RWPE2 (cell line): ENCODE measurements around the gene SLC41A3.

Experiments
- ATAC-seq: fragments of 200-7000 bp; cut with Tn5 transposase; 3 replicates; pipeline ENCODE4 v1.9.1; 2021; ENCODE audit warnings: low read depth
- DNase-seq: peaks from one replicate; pipeline ENCODE4 v3.0.0-alpha.2; 2020; ENCODE audit warnings: low spot score
- H3K27ac ChIP-seq: fragments of 450-650 bp; 2 replicates; pipeline ENCODE4 v1.5.1; 2017; ENCODE audit warnings: mild to moderate bottlenecking; ENCODE audit not compliant: poor library complexity, severe bottlenecking
- H3K27me3 ChIP-seq: fragments of 250-450 bp; sonication (Bioruptor Pico); 2 replicates; pipeline ENCODE4 v1.5.1; 2021; ENCODE audit warnings: mild to moderate bottlenecking, moderate library complexity; ENCODE audit not compliant: insufficient read depth, poor library complexity, severe bottlenecking
- H3K36me3 ChIP-seq: fragments of 250-450 bp; sonication (Bioruptor Pico); 2 replicates; pipeline ENCODE4 v1.5.1; 2020; ENCODE audit warnings: low read depth, mild to moderate bottlenecking, moderate library complexity
- H3K4me1 ChIP-seq: fragments of 250-450 bp; sonication (Bioruptor Pico); 2 replicates; pipeline ENCODE4 v1.5.1; 2021; ENCODE audit warnings: mild to moderate bottlenecking, moderate library complexity; ENCODE audit not compliant: insufficient read depth, poor library complexity, severe bottlenecking
- H3K4me3 ChIP-seq: fragments of 250-450 bp; sonication (Bioruptor Pico); 2 replicates; pipeline ENCODE4 v1.5.1; 2021; ENCODE audit warnings: mild to moderate bottlenecking, moderate library complexity; ENCODE audit not compliant: severe bottlenecking
- H3K9me3 ChIP-seq: fragments of 250-450 bp; sonication (Bioruptor Pico); 2 replicates; pipeline ENCODE4 v1.5.1; 2021; ENCODE audit warnings: mild to moderate bottlenecking, moderate library complexity; ENCODE audit not compliant: severe bottlenecking
- CTCF ChIP-seq: fragments of 450-650 bp; IDR thresholded peaks from one replicate; pipeline ENCODE4 v1.5.1; 2017; ENCODE audit warnings: mild to moderate bottlenecking, moderate library complexity; ENCODE audit not compliant: poor library complexity, severe bottlenecking

The SLC41A3 gene

GRCh38 chr3:126009181-126009580 lies 74.7 kb downstream of the SLC41A3 start:
- TF ChIP-seq CTCF = no peak
- Histone ChIP-seq H3K9me3 (no peaks in the 10 kb centered on the region), H3K36me3 (no peaks in the 10 kb centered on the region), H3K4me1 (peaks cover 13% of the 10 kb centered on the region), H3K27ac (no peak overlapping the region), H3K27me3 (no peaks in the 10 kb centered on the region), H3K4me3 (no peak overlapping the region)
- no peak for DNase-seq
- no peak for ATAC-seq

- no peak overlapping the region for H3K27ac ChIP-seq
- no peaks in the 10 kb centered on the region for H3K9me3 ChIP-seq
- TF ChIP-seq CTCF = no peak
- no peaks in the 10 kb centered on the region for H3K27me3 ChIP-seq
- no peak overlapping the region for H3K4me3 ChIP-seq
- DNase-seq (no peak), ATAC-seq (no peak)
- peaks cover 13% of the 10 kb centered on the region for H3K4me1 ChIP-seq
- H3K36me3 ChIP-seq = no peaks in the 10 kb centered on the region
Observed at GRCh38 chr3:126008219-126008618, 75.7 kb downstream of the SLC41A3 start.

DNA sequence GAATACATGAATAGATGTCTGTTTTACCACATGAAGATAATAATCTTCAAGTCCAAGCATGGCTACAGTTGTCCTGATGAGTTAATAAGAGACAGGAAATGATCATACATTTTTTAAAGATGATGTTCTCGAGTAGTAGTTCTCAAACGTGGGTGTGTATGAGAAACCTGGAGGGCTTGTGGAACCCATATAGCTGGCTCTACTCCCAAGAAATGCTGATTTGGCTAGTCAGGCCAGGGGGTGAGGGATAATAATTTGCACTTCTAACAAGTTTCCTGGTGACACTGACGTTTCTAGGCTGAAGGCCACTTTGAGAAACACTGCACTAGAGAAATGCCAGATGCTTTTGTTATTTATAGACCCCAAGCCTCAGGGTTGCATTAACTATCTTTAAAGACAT lies 78.0 kb downstream of the SLC41A3 start:
- no peak overlapping the region for H3K4me3 ChIP-seq
- no peaks in the 10 kb centered on the region for H3K36me3 ChIP-seq
- DNase-seq (no peak), ATAC-seq (peak; percentile 82)
- no peaks in the 10 kb centered on the region for H3K27me3 ChIP-seq
- H3K27ac ChIP-seq = peak overlapping the region; percentile 62
- no peaks in the 10 kb centered on the region for H3K9me3 ChIP-seq
- TF ChIP-seq CTCF = no peak
- H3K4me1 ChIP-seq = peaks cover 13% of the 10 kb centered on the region

GRCh38 chr3:126004692-126005091 lies 79.2 kb downstream of the SLC41A3 start:
- DNase-seq (no peak), ATAC-seq (no peak)
- H3K9me3 ChIP-seq = no peaks in the 10 kb centered on the region
- no peak overlapping the region for H3K27ac ChIP-seq
- H3K27me3 ChIP-seq = no peaks in the 10 kb centered on the region
- H3K4me1 ChIP-seq = peaks cover 13% of the 10 kb centered on the region
- H3K4me3 ChIP-seq = no peak overlapping the region
- TF ChIP-seq CTCF = no peak
- no peaks in the 10 kb centered on the region for H3K36me3 ChIP-seq

- TF ChIP-seq CTCF = no peak
- Histone ChIP-seq H3K9me3 (peaks cover 2% of the 10 kb centered on the region), H3K27me3 (no peaks in the 10 kb centered on the region), H3K4me3 (no peak overlapping the region), H3K36me3 (no peaks in the 10 kb centered on the region), H3K4me1 (peaks cover 13% of the 10 kb centered on the region), H3K27ac (no peak overlapping the region)
- ATAC-seq (no peak), DNase-seq (no peak)
Observed at GRCh38 chr3:126004217-126004616, 79.7 kb downstream of the SLC41A3 start.
